GM21390 (cell line): ENCODE results near the gene ADGRE1.

ENCODE experiments used
- ATAC-seq: cut with Tn5 transposase; IDR thresholded peaks from one replicate; pipeline ENCODE4 v1.9.1; 2021; ENCODE audit not compliant: unreplicated experiment

Gene ADGRE1

GRCh38 chr19:6876748-6877147 lies 10.6 kb upstream of the ADGRE1 start:
- ATAC-seq = no peak

DNA sequence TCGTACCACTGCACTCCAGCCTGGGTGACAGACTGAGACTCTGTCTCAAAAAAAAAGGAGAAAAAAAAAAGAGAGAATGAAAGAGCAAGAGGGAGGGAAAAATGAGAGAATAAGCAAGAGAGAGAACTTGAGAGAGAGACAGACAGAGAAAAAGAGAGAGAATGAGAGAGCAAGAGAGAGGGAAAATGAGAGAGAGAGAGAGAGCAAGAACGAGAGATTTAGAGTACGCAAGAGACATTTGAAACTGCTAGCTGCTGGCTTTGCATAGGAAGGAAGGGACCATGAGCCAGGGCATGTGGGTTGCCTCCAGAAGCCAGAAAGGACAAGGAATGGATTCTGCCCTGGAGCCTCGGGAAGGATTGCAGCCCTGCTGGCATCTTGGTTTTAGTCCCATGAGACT lies 9.6 kb upstream of the ADGRE1 start:
- ATAC-seq = no peak

DNA sequence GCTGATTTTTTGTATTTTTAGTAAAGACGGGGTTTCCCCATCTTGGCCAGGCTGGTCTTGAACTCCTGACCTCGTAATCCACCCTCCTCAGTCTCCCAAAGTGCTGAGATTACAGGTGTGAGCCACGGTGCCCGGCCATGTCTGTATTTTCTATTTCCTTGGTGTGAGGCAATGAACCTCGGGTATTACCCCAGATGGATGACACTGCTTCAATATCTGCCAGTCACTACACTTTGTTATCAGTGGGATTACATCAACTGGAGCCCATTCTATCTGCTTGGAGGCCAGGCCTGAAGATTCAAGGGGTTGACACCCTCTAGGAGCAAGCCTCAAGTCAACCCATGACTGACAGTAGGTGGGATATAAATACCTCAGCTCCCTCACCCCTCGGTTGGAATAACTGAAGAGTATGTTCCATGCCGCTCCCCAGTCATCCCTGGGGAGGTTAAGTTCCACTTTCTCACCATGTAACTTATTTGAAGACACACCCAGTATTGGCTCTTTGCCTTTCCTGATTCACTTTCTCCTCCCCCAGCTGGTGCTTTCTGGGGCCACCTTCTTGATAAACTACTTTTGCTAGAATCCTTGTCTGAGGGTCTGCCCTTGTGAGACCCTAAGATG lies 992 bp upstream of the ADGRE1 start:
- ATAC-seq = no peak

DNA sequence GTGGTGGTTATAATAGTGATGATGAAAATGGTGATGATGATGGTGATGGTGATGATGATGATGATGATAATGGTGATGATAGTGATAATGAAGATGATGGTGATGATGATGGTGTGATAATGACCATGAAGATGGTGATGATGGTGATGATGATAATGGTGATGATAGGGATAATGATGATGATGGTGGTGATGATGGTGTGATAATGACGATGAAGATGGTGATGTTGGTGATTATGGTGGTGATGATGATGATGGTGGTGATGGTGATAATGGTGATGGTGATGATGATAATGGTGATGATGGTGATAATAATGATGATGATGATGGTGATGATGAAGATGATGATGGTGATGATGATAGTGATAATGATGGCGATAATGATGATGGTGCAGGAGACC lies 1.6 kb downstream of the ADGRE1 start:
- no peak for ATAC-seq

GRCh38 chr19:6890401-6890913 lies 3.1 kb downstream of the ADGRE1 start:
- ATAC-seq = no peak

DNA sequence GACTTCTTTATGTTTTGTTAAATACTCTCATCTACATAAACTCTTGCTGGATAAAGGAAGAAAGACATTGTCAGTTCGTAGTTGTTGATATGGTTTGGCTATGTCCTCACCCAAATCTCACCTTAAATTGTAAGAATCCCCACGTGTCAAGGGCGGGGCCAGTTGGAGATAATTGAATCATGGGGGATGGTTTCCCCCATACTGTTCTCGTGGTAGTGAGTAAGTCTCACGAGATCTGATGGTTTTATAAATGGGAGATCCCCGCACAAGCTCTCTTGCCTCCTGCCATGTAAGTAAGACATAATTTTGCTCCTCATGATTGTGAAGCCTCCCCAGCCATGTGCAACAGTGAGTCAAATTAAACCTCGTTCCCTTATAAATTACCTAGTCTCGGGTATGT lies 3.6 kb downstream of the ADGRE1 start:
- ATAC-seq = no peak

GRCh38 chr19:6891761-6892385 lies 4.5 kb downstream of the ADGRE1 start:
- ATAC-seq = no peak

- no peak for ATAC-seq
Measured at GRCh38 chr19:6894313-6894712, 6.9 kb downstream of the ADGRE1 start.

- ATAC-seq = no peak
Measured at GRCh38 chr19:6903446-6903845, 16.1 kb downstream of the ADGRE1 start.

GRCh38 chr19:6906559-6907060 lies 19.2 kb downstream of the ADGRE1 start:
- no peak for ATAC-seq

DNA sequence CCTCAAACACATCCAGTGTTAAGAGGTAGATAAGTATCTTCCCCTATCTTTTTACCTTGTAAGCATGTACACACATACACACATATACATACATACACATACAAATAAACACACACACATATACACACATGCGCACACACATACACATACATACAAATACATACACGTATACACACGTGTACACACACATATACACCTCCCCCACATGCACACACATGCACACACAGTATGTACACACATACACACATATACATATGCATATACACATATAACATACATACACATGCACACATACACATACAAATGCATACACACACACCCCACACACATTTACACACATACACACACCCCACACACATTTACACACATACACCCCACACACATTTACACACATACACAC lies 24.1 kb downstream of the ADGRE1 start:
- ATAC-seq = no peak

DNA sequence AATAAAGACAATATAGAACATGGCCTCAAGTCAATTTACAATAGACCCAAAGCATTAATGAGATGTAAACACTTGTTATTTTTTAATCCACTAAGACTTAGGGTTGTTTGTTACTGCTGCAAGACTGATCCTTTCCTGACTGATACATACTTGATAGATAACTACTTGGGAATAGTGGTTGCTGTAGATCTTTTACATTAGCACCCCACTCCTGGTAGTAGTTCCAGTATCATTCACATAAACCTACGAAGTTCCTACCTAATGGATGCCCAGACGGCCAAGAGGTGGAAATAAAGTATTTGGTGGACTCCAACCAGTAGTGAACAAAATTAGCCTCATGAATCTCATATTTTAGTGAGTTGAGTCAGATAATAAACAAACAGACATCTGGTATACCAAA lies 26.9 kb downstream of the ADGRE1 start:
- no peak for ATAC-seq

DNA sequence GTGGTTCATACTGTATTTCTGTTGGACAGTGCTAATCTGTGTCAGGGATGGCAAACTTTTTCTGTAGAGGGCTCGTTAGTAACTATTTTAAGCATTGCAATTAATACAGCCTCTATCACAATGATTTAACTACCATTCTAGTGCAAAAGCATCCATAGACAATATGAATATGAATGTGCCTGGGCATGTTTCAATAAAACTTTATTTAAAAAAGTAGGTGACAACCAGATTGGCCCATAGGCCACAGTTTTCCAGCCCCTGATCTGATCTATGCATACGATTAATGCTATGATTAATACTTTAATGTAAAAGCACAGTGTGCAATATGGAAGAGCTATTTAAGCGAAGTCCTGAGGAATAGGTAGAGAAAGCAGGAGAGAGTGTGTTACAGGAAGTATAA lies 29.6 kb downstream of the ADGRE1 start:
- no peak for ATAC-seq

DNA sequence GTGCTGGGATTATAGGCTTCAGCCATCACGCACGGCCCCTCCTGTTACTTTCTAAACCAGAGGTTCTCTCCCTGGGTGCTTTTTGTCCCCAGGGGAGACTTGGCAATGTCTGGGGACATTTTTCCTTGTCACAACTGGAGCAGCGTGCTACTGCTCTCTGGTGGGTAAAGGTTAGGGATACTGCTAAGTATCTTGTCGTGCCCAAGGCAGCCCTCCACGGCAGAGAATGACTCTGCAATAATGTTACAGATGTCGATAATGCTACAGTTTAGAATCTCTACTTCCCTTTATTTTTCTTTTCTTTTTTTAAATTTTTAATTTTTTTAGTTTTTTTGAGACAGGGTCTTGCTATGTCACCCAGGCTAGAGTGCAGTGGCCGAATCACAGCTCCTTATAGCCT lies 38.0 kb downstream of the ADGRE1 start:
- no peak for ATAC-seq

- no peak for ATAC-seq
Measured at GRCh38 chr19:6925801-6926751, 38.7 kb downstream of the ADGRE1 start.

DNA sequence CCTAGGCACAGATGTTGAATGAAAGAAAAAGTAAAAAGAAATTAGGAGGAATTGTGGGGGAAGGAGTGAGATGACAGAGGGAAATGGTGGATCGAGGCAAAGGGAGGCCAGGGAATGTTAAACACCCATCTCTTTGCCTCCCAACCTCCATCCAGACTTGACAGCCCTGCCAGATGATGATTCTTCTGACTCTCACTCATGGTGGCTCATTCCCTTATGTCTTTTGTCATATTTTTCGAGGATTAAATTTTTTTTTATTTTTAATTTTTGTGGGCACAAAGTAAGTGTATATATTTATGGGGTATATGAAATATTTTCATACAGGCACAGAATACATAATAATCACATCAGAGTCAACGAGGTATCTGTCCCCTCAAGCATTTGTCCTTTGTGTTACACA lies 42.8 kb downstream of the ADGRE1 start:
- no peak for ATAC-seq

GRCh38 chr19:6935069-6935468 lies 47.7 kb downstream of the ADGRE1 start:
- ATAC-seq = no peak

- ATAC-seq = no peak
Measured at GRCh38 chr19:6935618-6936017, 48.2 kb downstream of the ADGRE1 start.

- no peak for ATAC-seq
Measured at GRCh38 chr19:6945733-6946132, 58.4 kb downstream of the ADGRE1 start.

- no peak for ATAC-seq
Measured at GRCh38 chr19:6947745-6948144, 60.4 kb downstream of the ADGRE1 start.

DNA sequence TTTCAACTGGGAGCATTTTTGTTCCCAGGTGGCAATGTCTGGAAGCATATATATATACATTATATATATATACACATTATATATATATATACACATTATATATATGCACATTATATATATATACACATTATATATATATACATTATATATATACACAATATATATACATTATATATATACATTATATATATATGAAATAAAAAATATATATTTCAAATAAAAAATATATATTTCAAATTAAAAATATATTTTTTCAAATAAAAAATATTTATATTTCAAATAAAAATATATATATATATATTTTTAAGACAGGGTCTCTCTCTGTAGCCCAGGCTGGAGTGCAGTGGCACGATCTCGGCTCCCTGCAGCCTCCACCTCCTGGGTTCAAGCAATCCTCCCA lies 61.5 kb downstream of the ADGRE1 start:
- no peak for ATAC-seq

GRCh38 chr19:6952956-6953355 lies 65.6 kb downstream of the ADGRE1 start:
- no peak for ATAC-seq
